NCI-H1436 (cell line): ENCODE data around the gene ZDHHC1.

Experiments
- DNase-seq: peaks from one replicate; lab custom pipeline; 2025; lab: John Stamatoyannopoulos, UW

ZDHHC1 gene, protein sequence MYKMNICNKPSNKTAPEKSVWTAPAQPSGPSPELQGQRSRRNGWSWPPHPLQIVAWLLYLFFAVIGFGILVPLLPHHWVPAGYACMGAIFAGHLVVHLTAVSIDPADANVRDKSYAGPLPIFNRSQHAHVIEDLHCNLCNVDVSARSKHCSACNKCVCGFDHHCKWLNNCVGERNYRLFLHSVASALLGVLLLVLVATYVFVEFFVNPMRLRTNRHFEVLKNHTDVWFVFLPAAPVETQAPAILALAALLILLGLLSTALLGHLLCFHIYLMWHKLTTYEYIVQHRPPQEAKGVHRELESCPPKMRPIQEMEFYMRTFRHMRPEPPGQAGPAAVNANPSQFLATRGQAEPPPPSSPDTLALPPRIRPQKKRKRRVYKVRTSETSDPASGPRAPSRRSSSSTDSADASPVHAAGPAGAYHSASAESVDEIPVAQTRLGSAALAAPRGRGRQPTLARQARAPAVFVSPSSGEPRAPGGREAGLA

DNA sequence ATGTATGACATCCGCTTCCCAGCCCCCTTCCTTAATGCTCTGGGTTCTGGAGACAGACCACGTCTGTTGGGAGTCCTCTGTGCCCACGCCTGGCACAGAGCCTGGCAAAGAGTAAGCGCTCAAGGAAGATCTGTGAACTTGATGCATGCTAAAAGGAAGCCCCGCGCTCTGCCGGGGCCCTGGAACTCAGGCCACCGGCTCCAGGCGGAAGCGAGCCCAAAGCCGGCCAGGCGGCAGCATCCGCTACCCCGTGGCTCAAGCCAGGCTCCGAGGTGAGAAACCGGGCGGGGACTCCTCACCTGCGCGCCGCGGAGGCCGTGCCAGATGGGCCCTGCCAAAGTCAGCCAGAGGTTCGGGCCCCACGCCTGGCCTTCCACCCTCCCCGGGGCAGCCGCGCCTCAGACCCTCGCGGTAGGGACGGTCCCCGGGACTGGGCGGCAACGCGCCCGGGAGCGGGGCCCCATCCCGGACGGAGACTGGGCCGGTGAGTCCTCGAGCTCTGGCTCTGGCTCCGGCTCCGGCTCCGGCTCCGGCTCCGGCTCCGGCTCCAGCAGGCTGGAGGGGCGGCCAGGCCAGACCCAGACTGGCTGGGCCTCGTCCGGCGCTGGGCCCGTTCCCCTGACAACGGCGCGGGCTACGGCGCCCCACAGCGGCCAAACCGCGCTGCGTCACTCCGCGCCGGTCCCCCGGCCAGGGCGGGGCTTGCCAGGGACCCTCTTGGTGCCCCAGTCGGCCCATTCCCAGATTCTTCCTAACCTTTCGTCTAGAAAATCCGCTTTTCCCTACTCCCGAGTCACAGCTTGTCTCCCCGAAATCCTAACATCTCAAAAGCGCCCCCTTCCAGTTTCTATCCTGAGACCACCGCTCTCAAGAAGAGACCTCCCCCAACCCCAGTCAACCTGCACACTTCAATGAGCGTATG, at the start of gene ZDHHC1:
Gene ZDHHC1 (minus strand): TSS at position 606 of the 922 bp plus-strand sequence. CDS start 8,702 bp downstream, outside the sequence.
- peak; percentile 50 for DNase-seq

DNA sequence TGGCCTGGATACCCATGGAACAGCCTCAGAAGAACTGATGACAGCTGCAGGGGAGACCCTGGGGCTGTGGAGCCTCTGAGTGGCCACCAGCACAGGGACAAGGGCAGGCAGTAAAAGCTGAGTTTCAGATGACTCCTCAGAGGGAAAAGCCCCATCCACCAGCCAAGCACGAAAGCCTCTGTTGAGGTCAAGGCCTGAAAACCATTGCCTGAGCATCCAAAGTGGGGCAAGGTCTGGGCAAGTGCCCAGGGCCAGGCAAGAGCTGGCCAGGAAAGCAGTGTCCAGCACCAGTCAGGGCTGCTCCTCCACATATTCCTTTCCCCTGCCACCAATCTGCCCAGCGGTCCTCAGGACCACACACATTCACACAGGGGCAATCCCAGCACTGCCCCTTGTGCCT, 48.3 kb upstream of the ZDHHC1 start:
- no peak for DNase-seq

DNA sequence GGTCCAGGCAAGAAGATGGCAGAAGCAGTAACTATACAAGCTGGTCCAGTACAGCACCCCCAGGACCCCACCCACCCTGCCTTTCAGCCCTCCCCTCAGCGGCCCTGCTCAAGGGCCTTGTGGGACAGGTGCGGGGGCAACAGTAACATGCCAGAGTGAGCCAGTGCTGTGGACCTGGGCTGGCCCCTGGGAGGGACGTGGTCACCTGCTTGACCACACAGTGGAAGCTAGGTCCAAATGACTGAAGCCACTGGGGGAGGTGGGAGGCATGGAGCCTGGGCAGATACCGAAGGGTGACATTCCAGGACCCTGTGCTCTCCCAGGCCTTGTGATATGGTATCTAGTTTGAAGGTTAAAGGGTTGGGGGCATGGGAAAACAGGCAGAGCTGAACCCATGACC, 47.4 kb upstream of the ZDHHC1 start:
- DNase-seq, result no peak

DNA sequence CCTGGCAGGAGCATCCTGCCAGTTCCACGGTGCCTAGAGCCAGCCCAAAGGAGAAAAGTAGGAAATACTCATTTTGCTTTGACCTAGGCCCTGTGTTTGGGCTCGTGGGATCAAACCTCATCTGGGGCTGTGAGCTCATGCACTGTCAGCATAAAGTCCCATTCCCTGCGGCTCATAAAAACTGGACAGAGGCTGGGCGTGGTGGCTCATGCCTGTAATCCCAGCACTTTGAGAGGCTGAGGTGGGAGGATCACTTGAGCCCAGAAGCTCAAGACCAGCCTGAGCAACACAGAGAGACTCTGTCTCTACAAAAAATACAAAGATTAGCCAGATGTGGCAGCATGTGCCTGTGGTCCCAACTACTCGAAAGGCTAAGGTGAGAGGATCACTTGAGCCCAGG, 46.8 kb upstream of the ZDHHC1 start:
- DNase-seq, result no peak

DNA sequence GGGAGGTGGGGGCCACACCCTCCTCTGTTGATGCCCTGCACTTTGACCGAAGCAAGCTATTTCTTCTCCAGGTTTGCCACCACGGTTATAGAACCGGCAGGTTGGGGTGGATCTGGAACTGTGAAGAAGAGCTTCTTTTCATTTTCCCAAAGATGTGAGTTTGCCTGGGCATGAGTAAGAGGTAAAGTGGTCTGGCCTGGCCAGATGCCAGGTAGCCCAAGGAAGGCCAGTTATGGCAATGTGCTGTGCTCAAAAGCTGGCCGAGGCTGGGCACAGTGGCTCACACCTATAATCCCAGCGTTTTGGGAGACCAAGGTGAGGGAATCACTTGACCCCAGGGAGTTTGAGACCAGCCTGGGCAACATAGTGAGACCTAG, 46.0 kb upstream of the ZDHHC1 start:
- no peak for DNase-seq

DNA sequence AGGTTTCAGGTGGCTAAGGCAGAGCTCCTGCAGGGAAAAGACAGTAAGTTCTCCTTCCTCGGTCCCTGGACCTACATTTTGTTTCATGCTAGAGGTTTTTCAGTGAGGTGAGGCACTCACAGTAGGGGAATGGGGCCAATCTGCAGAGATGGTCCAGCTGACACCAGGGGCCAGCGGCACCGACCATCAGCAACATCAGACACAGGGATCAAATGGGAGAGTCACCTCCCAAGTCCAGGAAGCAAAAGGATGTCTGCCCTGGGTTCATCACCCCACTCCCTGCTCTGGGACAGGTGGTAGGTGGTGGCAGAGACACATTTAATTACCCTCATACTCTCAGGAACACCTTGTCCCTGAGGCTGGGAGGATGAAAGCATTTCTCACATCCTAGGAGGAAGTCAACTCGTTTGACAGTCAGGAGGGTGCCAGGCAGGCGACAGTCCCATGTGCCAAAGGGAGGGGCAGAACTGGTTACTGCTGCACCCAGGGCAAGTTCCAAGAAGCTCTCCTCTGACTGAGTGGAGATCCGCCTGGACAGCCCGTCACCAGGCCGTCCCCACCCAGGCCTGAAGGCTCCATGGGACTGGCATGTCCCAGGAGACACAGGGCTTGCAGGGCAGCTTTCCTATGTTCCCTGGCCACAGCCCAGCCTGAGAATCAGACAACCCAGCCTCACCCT, 45.5 kb upstream of the ZDHHC1 start:
- DNase-seq, result no peak

DNA sequence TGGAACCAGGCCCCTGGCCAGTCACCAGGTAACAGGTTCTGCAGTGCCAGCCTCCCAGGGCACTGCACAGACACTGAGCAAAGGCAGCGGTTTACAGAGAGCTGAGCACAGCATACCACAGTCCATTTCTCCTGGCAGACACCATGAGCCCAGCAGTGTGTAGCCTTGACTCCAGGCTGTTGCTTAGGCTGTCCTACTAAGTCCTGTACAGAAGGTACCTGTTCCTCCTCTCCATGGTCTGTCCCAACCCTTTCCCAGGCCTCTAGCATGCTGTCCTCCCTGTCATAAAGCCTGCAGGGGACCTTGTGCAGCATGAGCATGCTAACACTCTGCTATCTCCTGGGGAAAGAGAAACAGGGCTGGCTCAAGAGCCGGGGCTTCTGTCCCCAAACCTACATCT, 44.7 kb upstream of the ZDHHC1 start:
- no peak for DNase-seq

DNA sequence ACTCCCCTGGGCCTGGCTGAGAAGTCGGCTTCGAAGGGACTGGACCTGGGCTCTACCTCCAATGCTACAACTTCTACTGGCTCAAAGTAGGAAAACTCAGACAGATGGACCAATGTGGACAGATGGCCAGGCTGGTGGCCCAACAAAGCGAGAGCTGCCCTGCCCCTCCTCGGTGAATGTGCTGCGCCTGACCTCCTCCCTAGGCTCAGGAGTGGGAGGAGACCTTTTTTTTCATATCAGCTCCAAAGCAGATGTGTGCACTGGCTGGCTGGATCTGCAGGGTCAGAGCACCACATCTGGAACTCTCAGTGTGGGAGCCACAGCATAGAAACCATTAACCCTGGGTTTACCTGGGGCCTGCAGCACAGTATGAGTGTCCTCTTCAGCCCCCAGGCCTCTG, 43.9 kb upstream of the ZDHHC1 start:
- no peak for DNase-seq

DNA sequence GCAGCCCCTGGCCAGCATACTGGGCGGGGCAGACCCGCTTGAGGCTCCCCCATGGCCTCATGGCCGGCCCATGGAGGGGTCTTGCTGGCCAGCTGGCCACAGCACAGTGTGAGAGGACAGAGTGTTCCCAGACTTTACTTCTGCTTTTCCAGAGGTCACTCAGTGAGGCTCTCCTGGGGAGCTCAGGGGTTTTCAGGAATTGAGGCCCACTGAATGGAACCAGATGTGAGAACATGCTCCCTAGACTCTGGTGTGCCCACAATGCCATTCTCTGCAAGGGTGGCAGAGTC, 43.5 kb upstream of the ZDHHC1 start:
- DNase-seq, result no peak

DNA sequence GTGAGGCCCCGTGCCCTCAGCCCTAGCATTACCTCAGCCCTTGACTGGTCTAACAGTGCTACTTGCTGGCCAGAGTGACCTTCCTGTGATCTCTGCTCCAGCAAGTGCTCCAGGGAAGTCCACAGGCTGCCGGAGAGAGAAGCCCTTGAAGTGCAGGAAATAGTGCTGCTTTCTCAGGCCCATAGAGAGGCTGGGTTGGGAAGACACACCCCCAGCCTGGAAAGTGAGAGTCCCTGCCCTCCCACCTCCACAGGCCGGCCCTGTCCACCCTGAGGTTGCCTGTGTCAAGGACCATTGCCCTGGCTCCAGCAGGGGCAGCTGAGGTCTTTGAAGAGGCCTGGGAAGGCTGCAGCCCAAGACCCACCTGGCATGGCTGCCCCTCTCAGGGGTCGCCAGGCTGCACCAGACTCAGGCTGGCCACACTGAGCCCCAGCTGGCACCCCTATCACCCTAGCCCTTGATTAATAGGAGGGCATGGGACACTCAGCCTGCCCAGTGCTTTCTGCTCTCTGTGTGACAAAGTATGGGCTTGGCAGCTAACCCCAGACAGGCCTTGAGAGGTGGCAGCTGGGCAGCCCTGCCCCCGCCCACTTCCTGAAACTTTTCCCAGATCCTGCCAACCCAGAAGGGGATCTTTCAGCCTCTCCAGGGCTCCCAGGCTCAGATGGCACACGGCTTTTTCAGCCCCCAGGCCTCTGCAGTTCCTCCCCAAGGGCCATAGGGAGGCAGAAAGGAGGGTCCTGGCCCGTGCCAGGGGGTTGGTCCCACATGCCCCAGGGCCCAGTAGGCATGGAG, 43.0 kb upstream of the ZDHHC1 start:
- DNase-seq, result no peak

DNA sequence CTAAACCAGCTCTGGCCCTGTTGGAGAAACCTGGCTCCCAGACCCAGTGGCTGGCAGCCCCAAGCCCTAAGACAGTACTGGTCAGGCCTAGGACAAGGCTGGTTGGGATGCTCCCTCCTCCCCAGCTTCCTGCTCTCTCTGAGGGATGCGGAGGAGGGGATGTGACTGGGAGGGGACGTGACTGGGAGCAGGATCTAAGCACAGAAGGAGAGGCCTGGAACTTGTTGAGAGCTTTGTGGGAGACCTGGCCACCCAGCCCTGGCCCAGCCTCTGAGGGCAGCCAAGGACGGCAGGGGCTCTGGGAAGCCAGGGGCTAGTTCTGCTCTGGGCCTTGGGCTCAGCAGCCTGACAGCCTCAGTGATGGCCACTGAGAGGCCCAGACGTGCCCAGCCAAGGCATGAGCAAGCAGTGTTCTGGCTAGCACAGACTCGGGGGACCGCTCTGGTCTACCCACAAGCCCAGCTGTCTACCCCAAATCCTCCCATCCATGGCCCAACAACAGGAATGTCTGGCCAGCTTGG, 41.9 kb upstream of the ZDHHC1 start:
- DNase-seq, result no peak

DNA sequence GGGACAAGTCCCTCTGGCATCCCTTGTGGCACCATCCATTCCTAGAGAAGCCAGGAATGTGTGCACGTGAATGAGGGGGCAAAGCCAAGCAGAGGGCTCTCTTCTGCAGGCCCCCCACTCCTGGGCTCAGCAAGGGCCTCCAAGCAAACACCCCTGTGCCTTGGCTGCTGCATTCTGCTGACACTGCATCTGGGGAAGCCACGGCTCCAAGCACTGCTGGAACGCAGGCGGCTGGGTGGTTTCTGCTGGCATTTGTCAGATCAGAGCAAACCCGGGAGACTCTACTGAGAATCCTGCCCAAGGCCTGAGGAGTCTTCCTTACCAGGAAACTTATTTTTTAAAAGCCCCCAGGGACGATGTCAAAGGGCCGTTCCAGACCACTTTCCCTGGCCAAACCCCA, 41.3 kb upstream of the ZDHHC1 start:
- no peak for DNase-seq

DNA sequence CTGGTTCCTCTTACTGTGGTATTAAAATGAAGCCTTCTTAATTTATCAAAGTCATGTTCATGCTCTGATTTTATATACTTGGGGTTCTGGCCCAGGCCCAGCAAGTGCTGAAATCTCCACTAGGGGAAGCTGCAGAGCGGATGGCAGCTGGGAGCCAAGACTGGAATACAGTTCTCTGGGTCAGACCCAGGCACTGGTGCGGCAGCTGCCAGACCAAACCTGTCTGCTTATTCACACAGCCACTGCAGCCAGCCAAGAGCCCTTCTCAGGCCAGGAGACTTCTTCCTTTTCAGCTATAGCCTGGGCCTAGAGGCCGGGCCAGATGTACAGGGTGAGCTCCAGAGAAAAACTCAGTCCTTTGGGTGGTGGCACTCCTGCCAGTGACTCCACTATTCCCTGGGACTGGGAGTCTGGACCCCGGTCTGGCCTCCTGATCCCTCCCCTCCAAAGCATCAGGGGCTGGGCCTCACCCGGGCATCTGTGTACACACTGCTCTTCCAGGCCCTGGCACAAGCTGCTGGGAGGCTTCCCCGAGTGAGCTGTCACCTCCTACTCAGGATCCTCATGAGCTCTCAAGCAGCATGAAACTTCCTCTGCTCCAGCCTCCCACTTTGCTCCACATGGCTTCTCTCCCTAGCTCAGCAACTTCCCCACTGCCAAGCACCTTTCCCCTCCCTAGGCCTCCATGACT, 40.3 kb upstream of the ZDHHC1 start:
- DNase-seq, result no peak

DNA sequence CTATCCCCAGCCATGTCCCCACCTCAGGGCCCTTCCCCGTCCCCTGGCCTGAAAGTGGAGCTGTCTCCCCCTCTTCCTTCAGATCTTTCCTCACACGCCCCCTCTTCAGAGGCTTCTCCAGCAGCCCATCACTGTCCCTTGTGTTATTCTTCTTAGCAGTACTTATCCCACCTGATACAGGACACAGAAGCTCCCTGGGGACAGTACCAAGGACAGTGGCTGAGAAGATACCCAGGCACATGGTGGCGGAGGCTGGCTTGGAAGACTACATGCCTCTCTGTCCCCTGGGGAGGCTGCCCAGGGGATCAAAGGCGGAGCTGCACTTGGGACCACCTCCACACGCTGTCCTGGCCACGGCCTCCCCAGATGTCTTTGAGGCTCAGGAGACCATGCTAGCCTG, 38.6 kb upstream of the ZDHHC1 start:
- no peak for DNase-seq

DNA sequence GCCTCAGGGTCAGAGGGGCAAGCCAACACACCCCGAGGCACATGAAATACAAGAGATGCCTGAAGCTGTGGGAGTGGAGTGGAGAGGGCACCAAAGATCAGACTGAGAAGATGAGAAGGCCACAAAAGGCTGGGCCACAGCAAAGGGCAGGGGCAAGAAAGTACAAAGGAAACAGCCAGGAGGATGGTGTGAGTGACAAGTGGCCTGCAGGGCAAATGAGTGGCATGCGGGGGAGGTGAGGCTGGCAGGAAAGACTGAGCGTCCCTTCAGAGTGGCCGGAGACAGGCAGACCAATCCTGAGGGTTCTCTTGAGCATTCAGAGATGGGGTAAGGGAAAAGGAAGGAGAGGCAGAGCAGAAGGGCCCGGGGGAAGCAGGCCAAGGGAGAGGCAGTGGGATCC, 37.8 kb upstream of the ZDHHC1 start:
- no peak for DNase-seq

DNA sequence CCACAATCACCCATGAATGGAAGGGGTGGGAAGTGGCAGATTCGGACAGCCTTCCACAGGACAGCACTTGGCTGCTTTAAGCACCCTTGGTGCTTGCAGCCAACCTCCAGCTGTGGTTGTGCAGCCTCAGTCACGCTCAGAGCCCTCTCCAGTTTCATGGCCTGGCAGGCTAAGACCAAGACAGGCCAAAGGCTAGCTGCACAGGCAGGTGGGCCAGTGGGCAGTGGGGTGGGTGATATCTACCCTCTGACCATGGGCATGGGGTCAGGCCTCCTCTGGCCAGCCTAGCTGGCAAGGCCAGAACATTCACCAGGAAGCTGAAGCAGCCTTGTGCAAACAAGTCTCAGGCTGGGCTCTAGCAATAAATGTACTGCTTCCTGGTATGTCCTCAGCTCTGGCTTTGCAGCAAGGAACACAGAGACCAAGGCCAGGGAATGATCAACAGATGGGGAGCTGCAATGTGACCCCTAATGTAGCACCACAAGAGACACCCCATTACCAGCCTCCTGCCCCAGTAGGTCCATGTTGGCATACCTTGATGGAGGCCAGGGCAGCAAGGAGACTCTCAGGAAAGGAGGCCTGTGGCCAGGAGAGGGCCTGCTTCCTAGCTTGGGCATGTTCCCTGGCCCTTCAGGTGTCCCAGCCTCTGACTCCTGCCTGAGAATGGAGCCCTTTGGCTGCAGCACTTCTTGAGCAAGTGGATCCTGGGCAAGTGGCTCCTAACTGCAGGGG, 35.6 kb upstream of the ZDHHC1 start:
- no peak for DNase-seq

DNA sequence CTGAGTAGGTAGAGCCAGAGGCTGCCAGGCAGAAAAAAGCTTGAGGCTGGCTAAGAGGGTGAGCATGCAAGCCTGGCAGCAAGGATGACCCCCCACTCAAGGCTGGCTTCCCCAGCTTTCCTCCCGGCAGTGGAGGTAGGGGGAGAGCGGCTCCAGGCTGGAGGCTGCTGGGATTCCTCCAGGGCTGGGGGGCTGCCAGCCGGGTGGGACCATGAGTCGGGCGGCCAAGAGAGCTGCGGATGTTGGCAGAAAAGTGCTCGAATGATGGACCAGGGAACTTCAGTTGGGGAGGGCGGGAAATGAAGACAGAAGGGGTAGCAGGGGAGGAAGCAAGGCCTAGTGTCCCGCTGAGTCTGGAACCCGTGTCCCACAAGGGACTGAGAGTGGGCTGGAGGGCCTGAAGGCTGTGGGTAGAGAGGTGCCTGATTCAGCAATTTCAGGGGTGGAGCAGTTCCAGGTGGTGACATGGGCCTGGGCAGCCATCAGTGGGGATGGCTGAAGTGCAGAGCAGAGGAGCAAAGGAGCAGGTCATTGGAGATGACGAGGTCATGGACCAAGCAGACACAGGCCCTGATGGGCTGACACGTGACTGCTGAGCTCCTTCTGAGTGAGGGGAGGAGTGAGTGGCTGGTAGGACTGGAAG, 34.9 kb upstream of the ZDHHC1 start:
- DNase-seq, result no peak

DNA sequence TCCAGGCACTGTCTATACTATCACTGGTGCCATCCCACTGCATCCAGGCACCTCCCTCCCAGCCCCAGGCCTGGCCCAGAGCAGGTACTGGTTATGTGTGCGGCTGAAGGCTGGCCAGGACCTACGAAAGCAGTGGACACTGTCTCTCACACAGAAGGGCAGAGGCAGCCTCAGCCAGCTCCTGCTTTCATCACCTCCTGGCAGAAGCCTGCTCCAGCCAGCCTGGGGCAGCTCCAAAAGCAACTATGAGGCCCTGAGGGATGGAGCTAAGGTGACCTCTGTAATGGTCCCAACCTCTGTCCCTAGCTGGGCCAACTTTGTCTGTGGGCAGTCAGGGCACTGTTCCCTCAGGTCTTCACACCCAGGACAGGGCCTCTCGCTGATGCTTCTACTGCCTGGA, 33.5 kb upstream of the ZDHHC1 start:
- no peak for DNase-seq

DNA sequence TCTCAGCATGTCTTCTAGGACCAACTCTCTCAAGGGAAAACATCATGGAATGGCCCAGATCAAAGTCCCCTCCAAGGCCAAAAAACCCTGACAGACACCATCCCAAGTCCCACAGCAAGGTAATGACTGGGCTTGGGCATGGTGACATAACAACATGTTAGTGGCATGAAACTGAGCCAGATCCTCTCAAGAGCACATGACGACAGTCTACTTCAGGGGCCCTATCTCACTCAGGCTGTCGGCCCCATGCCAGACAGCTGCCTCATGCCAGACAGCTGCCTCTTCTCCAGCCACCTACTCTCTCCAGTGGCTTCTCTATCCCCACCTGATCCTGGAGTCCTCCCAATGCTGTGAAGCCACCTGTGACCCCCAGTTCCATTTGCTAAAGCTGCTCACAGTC, 33.1 kb upstream of the ZDHHC1 start:
- DNase-seq, result no peak

DNA sequence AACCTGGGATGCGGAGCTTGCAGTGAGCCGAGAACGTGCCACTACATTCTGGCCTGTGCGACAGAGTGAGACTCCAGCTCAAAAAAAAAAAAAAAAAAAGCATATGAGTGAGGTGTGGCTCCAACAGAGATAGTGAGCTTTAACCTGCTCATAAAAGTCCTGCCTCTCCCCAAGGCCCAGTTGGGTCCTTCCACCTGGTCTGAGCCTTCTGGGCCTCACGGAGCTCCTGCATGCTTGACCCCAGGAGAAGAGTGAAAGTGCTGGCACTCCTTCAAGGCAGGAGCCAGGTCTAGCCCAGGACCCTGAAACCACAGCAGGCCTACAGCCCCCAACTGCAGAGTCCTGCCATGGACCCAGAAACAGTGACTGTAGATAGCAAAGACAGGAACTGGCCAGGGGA, 32.3 kb upstream of the ZDHHC1 start:
- DNase-seq, result no peak
